Testis (tissue), 3 donors: ENCODE results near the gene HMX3. TPM values are rescaled to one million over a fixed set of nuclear protein-coding genes. Genes with fewer than 3 reads are reported as not detected.

Source experiments
- DNase-seq: peaks from one replicate; pipeline ENCODE4 v3.0.0-alpha.2; 2019
- H3K27ac ChIP-seq, 2 donors: fragments of 200-600 bp; sonication (generic); one replicate each; pipeline ENCODE4 v1.5.1; 2019
- H3K27me3 ChIP-seq: fragments of 200-600 bp; sonication (generic); one replicate; pipeline ENCODE4 v1.5.1; 2019
- H3K36me3 ChIP-seq: fragments of 200-600 bp; sonication (generic); one replicate; pipeline ENCODE4 v1.5.1; 2017; ENCODE audit warnings: low read depth; ENCODE audit errors: missing control alignments
- H3K4me1 ChIP-seq: fragments of 200-600 bp; sonication (generic); one replicate; pipeline ENCODE4 v1.5.1; 2019
- H3K4me3 ChIP-seq, 2 donors: fragments of 200-600 bp; sonication (generic); one replicate each; pipeline ENCODE4 v1.5.1; 2017 to 2019
- H3K9me3 ChIP-seq: fragments of 200-600 bp; sonication (generic); one replicate; pipeline ENCODE4 v1.5.1; 2017
- CTCF ChIP-seq, 3 experiments: fragments of 450-650 bp in 2 of 3; fragments of 200-600 bp in 1 of 3; sonication (generic) in 1 of 3; IDR thresholded peaks; one replicate each; pipeline ENCODE4 v1.5.1; 2016 to 2019; ENCODE audit warnings: antibody characterized with exemption in 3 of 3, mild to moderate bottlenecking in 2 of 3, moderate library complexity in 1 of 3
- POLR2A ChIP-seq: fragments of 450-650 bp; IDR thresholded peaks from one replicate; pipeline ENCODE4 v1.6.1; 2017; ENCODE audit warnings: antibody characterized with exemption, mild to moderate bottlenecking, moderate library complexity
- whole genome bisulfite sequencing, 2 donors: methylation state at CpG; one replicate each; pipeline ENCODE4 v1.1.5; 2018; 5-methylcytosine and 5-hydroxymethylcytosine counted together
- intact Hi-C: fragments of 100-400 bp; cut with DNase I; formaldehyde crosslinking; loops from one replicate; pipeline ENCODE4 v1.15.1; 2023; ENCODE audit warnings: low total_unique reads
- polyA plus RNA-seq: library from polyadenylated mRNA; stranded (reverse); fragments of 350-450 nt; fragmentation: Illumina TruSeq; extraction: RNeasy Lipid Tissue Mini Kit (QIAGEN cat#74804); gene quantifications from one replicate; pipeline ENCODE4 v1.2.3, GENCODE V29; 2014; ENCODE audit warnings: low read depth, low replicate concordance; ENCODE audit not compliant: insufficient read depth
- total RNA-seq, 2 donors: library from RNA; depleted of rRNA; stranded (reverse); fragments of >200 nt; gene quantifications; one replicate each; pipeline ENCODE4 v1.2.3, GENCODE V29; 2016

Gene HMX3
- total and polyA plus RNA-seq, 3 donors from 2014 or later, result 0.25 to 0.55 TPM; not detected in 1

GRCh38 chr10:123100030-123100762, 35.6 kb upstream of the HMX3 start:
- H3K27me3 ChIP-seq, result no peaks in the 10 kb centered on the region
- no peaks in the 10 kb centered on the region for H3K9me3 ChIP-seq
- H3K4me1 ChIP-seq, result no peaks in the 10 kb centered on the region
- no peak overlapping the region for H3K27ac ChIP-seq
- no peaks in the 10 kb centered on the region for H3K36me3 ChIP-seq
- peak overlapping the region in 1 of 2 donors; percentile 17 for H3K4me3 ChIP-seq
- TF ChIP-seq CTCF (IDR thresholded peaks at IDR 0.05) (no peak), POLR2A (no peak)
- intact Hi-C loops, result no loop called here
- peak; percentile 81 for DNase-seq
- 59 to 67% methylated on average over 7 of the region's 7 CpGs for WGBS, 2 donors

GRCh38 chr10:123101872-123102271, 33.9 kb upstream of the HMX3 start:
- no peak overlapping the region for H3K27ac ChIP-seq
- no peak overlapping the region for H3K4me3 ChIP-seq
- no peaks in the 10 kb centered on the region for H3K9me3 ChIP-seq
- H3K4me1 ChIP-seq, result no peaks in the 10 kb centered on the region
- intact Hi-C loops, result no loop called here
- no peaks in the 10 kb centered on the region for H3K27me3 ChIP-seq
- no peak for DNase-seq
- 58 to 72% methylated on average over 6 to 9 of the region's 9 CpGs for WGBS, 2 donors
- no peaks in the 10 kb centered on the region for H3K36me3 ChIP-seq
- no peak for TF ChIP-seq CTCF (IDR thresholded peaks at IDR 0.05)
- TF ChIP-seq POLR2A, result no peak

GRCh38 chr10:123102673-123103072, 33.1 kb upstream of the HMX3 start:
- Histone ChIP-seq H3K4me3 (no peak overlapping the region), H3K4me1 (no peaks in the 10 kb centered on the region), H3K27me3 (no peaks in the 10 kb centered on the region), H3K9me3 (no peaks in the 10 kb centered on the region), H3K27ac (no peak overlapping the region), H3K36me3 (no peaks in the 10 kb centered on the region)
- intact Hi-C loops, result no loop called here
- DNase-seq, result no peak
- no peak for TF ChIP-seq CTCF (IDR thresholded peaks at IDR 0.05)
- 60 to 82% methylated on average over 1 to 2 of the region's 2 CpGs for WGBS, 2 donors

- H3K4me3 ChIP-seq, result no peak overlapping the region
- H3K27me3 ChIP-seq, result no peaks in the 10 kb centered on the region
- H3K9me3 ChIP-seq, result no peaks in the 10 kb centered on the region
- no peaks in the 10 kb centered on the region for H3K36me3 ChIP-seq
- TF ChIP-seq CTCF (IDR thresholded peaks at IDR 0.05), result no peak
- TF ChIP-seq POLR2A, result no peak
- WGBS, 2 donors, result 69 to 81% methylated on average over 9 of the region's 9 CpGs
- H3K4me1 ChIP-seq, result no peaks in the 10 kb centered on the region
- no peak for DNase-seq
- H3K27ac ChIP-seq, result no peak overlapping the region
- intact Hi-C loops, result no loop called here
These were observed 31.8 kb upstream of the HMX3 start for GRCh38 chr10:123103944-123104343.

GRCh38 chr10:123109466-123109865, 26.3 kb upstream of the HMX3 start:
- no peaks in the 10 kb centered on the region for H3K9me3 ChIP-seq
- H3K4me3 ChIP-seq, result no peak overlapping the region
- H3K27me3 ChIP-seq, result no peaks in the 10 kb centered on the region
- no peak for DNase-seq
- WGBS, 2 donors, result 63 to 78% methylated on average over 6 to 7 of the region's 7 CpGs
- no peak overlapping the region for H3K27ac ChIP-seq
- TF ChIP-seq POLR2A, result no peak
- no peak for TF ChIP-seq CTCF (IDR thresholded peaks at IDR 0.05)
- no peaks in the 10 kb centered on the region for H3K4me1 ChIP-seq
- H3K36me3 ChIP-seq, result no peaks in the 10 kb centered on the region
- intact Hi-C loops, result no loop called here
